ENCODE measurements around the gene NAIF1. TPM values are rescaled to one million over a fixed set of nuclear protein-coding genes. Genes with fewer than 3 reads are reported as not detected.

Gene NAIF1
- polyA plus RNA-seq, 3 donors = 4.6 to 6.5 (median 5.6) TPM

DNA sequence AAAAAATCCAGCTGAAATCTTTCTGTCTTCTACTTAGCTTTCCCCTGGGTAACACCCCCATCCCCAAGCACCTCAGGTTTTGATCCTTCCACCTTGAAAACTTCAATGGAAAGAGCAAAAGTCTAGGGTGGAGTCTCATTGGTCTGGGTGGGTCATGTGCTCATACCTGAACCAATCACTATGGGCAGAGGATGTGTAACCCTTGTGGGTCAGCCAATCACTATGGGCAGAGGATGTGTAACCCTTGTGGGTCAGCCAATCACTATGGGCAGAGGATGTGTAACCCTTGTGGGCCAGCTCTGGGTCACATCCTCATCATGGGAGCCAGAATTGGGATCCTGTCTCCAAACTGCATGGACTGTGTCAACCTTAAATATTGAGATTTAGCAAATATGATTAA, 18.5 kb downstream of the NAIF1 start:
- Histone ChIP-seq H3K79me2 (ENCODE audit: insufficient read depth, low read length) (no peaks in the 10 kb centered on the region), H4K20me1 (ENCODE audit: insufficient read depth, low read length) (no peaks in the 10 kb centered on the region), H3K4me3 (replicated peaks in 1 of 3; ENCODE audit: low read depth in 2 of 3, low read length in 3 of 3) (no peak overlapping the region), H3K27me3 (ENCODE audit: control insufficient read depth in 2 of 2, insufficient read depth in 2 of 2, low read length in 2 of 2) (no peaks in the 10 kb centered on the region), H3K4me1 (ENCODE audit: control insufficient read depth in 1 of 2, insufficient read depth in 2 of 2, low read length in 2 of 2) (peaks cover 32 to 42% of the 10 kb centered on the region in 2 donors), H3K4me2 (replicated peaks; ENCODE audit: extremely low read depth, low read length, poor library complexity, severe bottlenecking) (no peak overlapping the region), H3K27ac (ENCODE audit: low read depth in 1 of 2, low read length in 2 of 2) (no peak overlapping the region), H2AFZ (ENCODE audit: insufficient read depth, low read depth, low read length, poor library complexity, severe bottlenecking) (no peak overlapping the region), H3K36me3 (replicated peaks in 1 of 2; ENCODE audit: control insufficient read depth in 1 of 2, insufficient read depth in 2 of 2, low read length in 2 of 2) (no peaks in the 10 kb centered on the region), H3K9me3 (replicated peaks in 1 of 2; ENCODE audit: control insufficient read depth in 1 of 2, insufficient read depth in 1 of 2, low read length in 2 of 2) (no peaks in the 10 kb centered on the region), H3K9ac (ENCODE audit: insufficient read depth, low read length, poor library complexity, severe bottlenecking) (no peak overlapping the region)
- H3K27me3 Mint-ChIP-seq (ENCODE audit: low read depth in 3 of 3) = peaks cover 0 to 2% (median 1%) of the 10 kb centered on the region in 3 donors
- no peak overlapping the region for H3K27ac Mint-ChIP-seq
- no peak overlapping the region for H3K4me3 Mint-ChIP-seq
- intact Hi-C loops (cut with micrococcal nuclease) = no loop called here
- H3K4me1 Mint-ChIP-seq = peaks cover 40% of the 10 kb centered on the region
- H3K9me3 Mint-ChIP-seq = peaks cover 0 to 6% (median 0%) of the 10 kb centered on the region in 7 donors
- H3K36me3 Mint-ChIP-seq = no peaks in the 10 kb centered on the region
- peak in 1 of 3 donors; percentile 22 for DNase-seq
- no peak for TF ChIP-seq CTCF (IDR thresholded peaks at IDR 0.05)

DNA sequence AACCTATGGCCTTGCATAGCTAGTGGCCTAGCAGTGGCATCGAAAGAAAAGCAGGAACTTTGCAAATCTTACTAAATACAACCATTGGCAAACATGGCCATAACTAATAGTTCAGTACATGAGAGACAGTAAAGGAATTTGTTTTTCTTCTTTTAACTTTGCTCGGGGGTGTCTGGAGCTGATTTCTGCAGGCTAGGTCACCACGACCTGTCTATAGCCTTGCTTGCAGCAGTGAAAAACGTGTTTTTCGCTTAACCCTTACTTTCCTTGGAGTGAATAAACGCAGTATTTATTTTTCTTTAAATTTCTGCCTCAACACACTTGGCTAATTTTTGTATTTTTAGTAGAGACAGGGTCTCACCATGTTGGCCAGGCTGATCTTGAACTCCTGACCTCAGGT, 19.9 kb downstream of the NAIF1 start:
- no peaks in the 10 kb centered on the region for H3K36me3 ChIP-seq (replicated peaks in 1 of 2; ENCODE audit: control insufficient read depth in 1 of 2, insufficient read depth in 2 of 2, low read length in 2 of 2)
- H3K4me2 ChIP-seq (replicated peaks; ENCODE audit: extremely low read depth, low read length, poor library complexity, severe bottlenecking) = no peak overlapping the region
- H3K27ac ChIP-seq (ENCODE audit: low read depth in 1 of 2, low read length in 2 of 2) = no peak overlapping the region
- Mint-ChIP-seq H3K27me3 (ENCODE audit: low read depth in 3 of 3) (peaks cover 1 to 4% (median 1%) of the 10 kb centered on the region in 3 donors), H3K4me3 (no peak overlapping the region), H3K4me1 (peaks cover 26% of the 10 kb centered on the region), H3K9me3 (peaks cover 0 to 6% (median 0%) of the 10 kb centered on the region in 7 donors), H3K27ac (no peak overlapping the region), H3K36me3 (no peaks in the 10 kb centered on the region)
- no peak overlapping the region for H3K4me3 ChIP-seq (replicated peaks in 1 of 3; ENCODE audit: low read depth in 2 of 3, low read length in 3 of 3)
- no peaks in the 10 kb centered on the region for H4K20me1 ChIP-seq (ENCODE audit: insufficient read depth, low read length)
- intact Hi-C loops (cut with micrococcal nuclease) = no loop called here
- no peaks in the 10 kb centered on the region for H3K9me3 ChIP-seq (replicated peaks in 1 of 2; ENCODE audit: control insufficient read depth in 1 of 2, insufficient read depth in 1 of 2, low read length in 2 of 2)
- no peaks in the 10 kb centered on the region for H3K79me2 ChIP-seq (ENCODE audit: insufficient read depth, low read length)
- no peak for DNase-seq
- 80% methylated on average over 1 of the region's 6 CpGs for WGBS (ENCODE audit: insufficient coverage)
- H3K9ac ChIP-seq (ENCODE audit: insufficient read depth, low read length, poor library complexity, severe bottlenecking) = no peak overlapping the region
- no peaks in the 10 kb centered on the region for H3K27me3 ChIP-seq (ENCODE audit: control insufficient read depth in 2 of 2, insufficient read depth in 2 of 2, low read length in 2 of 2)
- TF ChIP-seq CTCF (IDR thresholded peaks at IDR 0.05) = no peak
- H2AFZ ChIP-seq (ENCODE audit: insufficient read depth, low read depth, low read length, poor library complexity, severe bottlenecking) = no peak overlapping the region
- H3K4me1 ChIP-seq (ENCODE audit: control insufficient read depth in 1 of 2, insufficient read depth in 2 of 2, low read length in 2 of 2) = peaks cover 19 to 28% of the 10 kb centered on the region in 2 donors

Measured in CD14-positive monocyte (primary cell).